Transverse colon (tissue), 4 donors: ENCODE data around the gene COPZ1. TPM values are rescaled to one million over a fixed set of nuclear protein-coding genes. Genes with fewer than 3 reads are reported as not detected.
A peak's percentile ranks its signal among the peaks of the same experiment; 100 is the strongest.

ENCODE experiments used
- DNase-seq: peaks from one replicate; pipeline ENCODE4 v3.0.0-alpha.2; 2019
- H3K27ac ChIP-seq, 4 donors: fragments of 200-600 bp; sonication (generic); 2 replicates each; pipeline ENCODE4 v1.5.1; 2016 to 2018; ENCODE audit warnings: inconsistent platforms in 4 of 4
- H3K27me3 ChIP-seq: fragments of 200-600 bp; sonication (generic); 2 replicates; pipeline ENCODE4 v1.5.1; 2017; ENCODE audit warnings: inconsistent platforms
- H3K36me3 ChIP-seq, 4 donors: fragments of 200-600 bp; sonication (generic); 2 replicates each; pipeline ENCODE4 v1.5.1; 2017 to 2019; ENCODE audit warnings: inconsistent platforms in 4 of 4
- H3K4me1 ChIP-seq, 4 donors: fragments of 200-600 bp; sonication (generic); 2 replicates each; pipeline ENCODE4 v1.5.1; 2017 to 2020; ENCODE audit warnings: inconsistent platforms in 4 of 4
- H3K4me3 ChIP-seq, 4 donors: fragments of 200-600 bp; sonication (generic); 1 replicate in 1 of 4; 2 replicates in 3 of 4; pipeline versions ENCODE4 v1.5.1 to v1.6.1; 2017 to 2019; ENCODE audit warnings: inconsistent platforms in 4 of 4
- H3K9me3 ChIP-seq, 2 donors: fragments of 200-600 bp; sonication (generic); 2 replicates each; pipeline ENCODE4 v1.5.1; 2017 to 2019; ENCODE audit warnings: inconsistent platforms in 2 of 2
- EP300 ChIP-seq: sonication (generic); formaldehyde crosslinking; IDR thresholded peaks from one replicate; pipeline ENCODE4 v1.6.1; 2017; ENCODE audit warnings: antibody characterized with exemption, low read depth
- POLR2A ChIP-seq: fragments of 450-650 bp; IDR thresholded peaks from one replicate; pipeline ENCODE4 v1.6.1; 2016; ENCODE audit warnings: antibody characterized with exemption, mild to moderate bottlenecking, moderate library complexity
- POLR2AphosphoS5 ChIP-seq, 3 donors: sonication (generic); formaldehyde crosslinking; IDR thresholded peaks; one replicate each; pipeline ENCODE4 v1.6.1; 2016; ENCODE audit warnings: antibody characterized with exemption in 3 of 3
- WGBS, 2 donors: methylation state at CpG; one replicate each; pipeline ENCODE4 v1.1.5; 2018; ENCODE audit warnings: low coverage in 1 of 2; 5-methylcytosine and 5-hydroxymethylcytosine counted together
- in situ Hi-C, 4 donors: fragments of 200-750 bp; cut with MboI; loops; one replicate each; pipeline versions ENCODE4 v1.15.0 to v1.15.1; 2017; ENCODE audit warnings: low sequenced_read_pairs in 3 of 4, low pct_ligation_motif_present in 1 of 4, low pct_unique_long_range_greater_than_20kb in 1 of 4
- intact Hi-C: fragments of 100-400 bp; cut with DNase I; formaldehyde crosslinking; loops from one replicate; pipeline ENCODE4 v1.15.1; 2023; ENCODE audit warnings: low total_unique reads
- total RNA-seq, 4 donors: library from RNA; depleted of rRNA; stranded (reverse); fragments of >200 nt; gene quantifications; one replicate each; pipeline ENCODE4 v1.1.0, GENCODE V29; 2016
- TF ChIP-seq, protein P1 (sequence below), 5 experiments: fragments of 200-600 bp in 3 of 5; fragments of 450-650 bp in 2 of 5; sonication (generic) in 3 of 5; IDR thresholded peaks; 1 replicate in 2 of 5; 2 replicates in 3 of 5; pipeline ENCODE4 v1.5.1; 2016 to 2017; ENCODE audit warnings: antibody characterized with exemption in 5 of 5, inconsistent platforms in 3 of 5, mild to moderate bottlenecking in 2 of 5, moderate library complexity in 1 of 5

Gene COPZ1
- total RNA-seq, 4 donors from 2014 or later = 25.8 to 79.6 (median 63.6) TPM

DNA sequence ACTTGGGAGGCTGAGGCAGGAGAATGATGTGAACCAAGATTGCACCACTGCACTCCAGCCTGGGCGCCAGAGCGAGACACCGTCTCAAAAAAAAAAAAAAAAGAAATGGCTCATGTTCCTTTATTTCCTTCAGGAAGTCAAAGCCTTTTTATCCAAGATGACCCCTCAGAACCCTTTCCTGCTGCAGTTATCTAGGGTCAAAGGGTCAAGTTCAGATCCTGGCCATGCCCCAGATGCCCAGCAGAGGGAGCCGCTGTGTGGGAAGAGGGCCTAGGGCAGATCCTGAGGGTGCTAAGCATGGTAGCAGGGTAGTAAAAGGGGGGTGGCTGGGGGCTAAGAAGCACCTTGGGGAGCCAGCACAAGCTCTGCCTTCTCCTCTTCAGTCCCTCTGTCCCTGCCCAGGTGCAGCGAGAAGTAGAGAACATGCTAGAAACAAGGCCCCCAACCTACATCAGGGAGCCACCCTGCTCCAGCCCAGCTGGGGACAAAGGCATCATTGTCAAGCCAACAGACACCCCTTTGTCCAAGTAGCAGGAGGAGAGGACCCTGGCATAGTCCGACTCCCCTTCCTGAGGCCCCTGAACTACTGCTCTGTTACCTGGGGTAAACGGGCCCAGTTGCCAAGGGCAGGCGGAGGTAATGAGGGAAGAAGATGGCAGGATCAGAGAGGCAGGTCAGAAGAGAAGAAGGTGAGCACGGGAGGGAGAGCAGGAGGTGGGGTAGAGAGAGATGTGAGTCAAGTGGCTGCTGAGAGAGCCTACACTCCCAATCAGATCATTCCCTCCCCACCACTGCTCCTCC, 30.6 kb upstream of the COPZ1 start:
- no peaks in the 10 kb centered on the region for H3K36me3 ChIP-seq
- intact Hi-C loops (loop anchor here (5.0 kb wide), 1 partner anchor 68 kb away; the partner anchor contains the start of gene GPR84), in situ Hi-C loops (loop anchor here in 1 of 4 donors (10.0 kb wide), 1 partner anchor 70 kb away; the partner anchor contains the start of gene GPR84)
- WGBS, 2 donors = 35 to 63% methylated on average over 6 to 9 of the region's 9 CpGs
- H3K4me3 ChIP-seq = no peak overlapping the region
- H3K27ac ChIP-seq = no peak overlapping the region
- H3K4me1 ChIP-seq = peaks cover 0 to 7% (median 0%) of the 10 kb centered on the region in 4 donors
- peak; percentile 75 for DNase-seq
- H3K27me3 ChIP-seq = peaks cover 10% of the 10 kb centered on the region
- no peaks in the 10 kb centered on the region for H3K9me3 ChIP-seq
- TF ChIP-seq, protein P1, sequence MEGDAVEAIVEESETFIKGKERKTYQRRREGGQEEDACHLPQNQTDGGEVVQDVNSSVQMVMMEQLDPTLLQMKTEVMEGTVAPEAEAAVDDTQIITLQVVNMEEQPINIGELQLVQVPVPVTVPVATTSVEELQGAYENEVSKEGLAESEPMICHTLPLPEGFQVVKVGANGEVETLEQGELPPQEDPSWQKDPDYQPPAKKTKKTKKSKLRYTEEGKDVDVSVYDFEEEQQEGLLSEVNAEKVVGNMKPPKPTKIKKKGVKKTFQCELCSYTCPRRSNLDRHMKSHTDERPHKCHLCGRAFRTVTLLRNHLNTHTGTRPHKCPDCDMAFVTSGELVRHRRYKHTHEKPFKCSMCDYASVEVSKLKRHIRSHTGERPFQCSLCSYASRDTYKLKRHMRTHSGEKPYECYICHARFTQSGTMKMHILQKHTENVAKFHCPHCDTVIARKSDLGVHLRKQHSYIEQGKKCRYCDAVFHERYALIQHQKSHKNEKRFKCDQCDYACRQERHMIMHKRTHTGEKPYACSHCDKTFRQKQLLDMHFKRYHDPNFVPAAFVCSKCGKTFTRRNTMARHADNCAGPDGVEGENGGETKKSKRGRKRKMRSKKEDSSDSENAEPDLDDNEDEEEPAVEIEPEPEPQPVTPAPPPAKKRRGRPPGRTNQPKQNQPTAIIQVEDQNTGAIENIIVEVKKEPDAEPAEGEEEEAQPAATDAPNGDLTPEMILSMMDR (IDR thresholded peaks at IDR 0.05) = peak; percentile 67 to 87 (median 80)
- no peak for TF ChIP-seq POLR2A

DNA sequence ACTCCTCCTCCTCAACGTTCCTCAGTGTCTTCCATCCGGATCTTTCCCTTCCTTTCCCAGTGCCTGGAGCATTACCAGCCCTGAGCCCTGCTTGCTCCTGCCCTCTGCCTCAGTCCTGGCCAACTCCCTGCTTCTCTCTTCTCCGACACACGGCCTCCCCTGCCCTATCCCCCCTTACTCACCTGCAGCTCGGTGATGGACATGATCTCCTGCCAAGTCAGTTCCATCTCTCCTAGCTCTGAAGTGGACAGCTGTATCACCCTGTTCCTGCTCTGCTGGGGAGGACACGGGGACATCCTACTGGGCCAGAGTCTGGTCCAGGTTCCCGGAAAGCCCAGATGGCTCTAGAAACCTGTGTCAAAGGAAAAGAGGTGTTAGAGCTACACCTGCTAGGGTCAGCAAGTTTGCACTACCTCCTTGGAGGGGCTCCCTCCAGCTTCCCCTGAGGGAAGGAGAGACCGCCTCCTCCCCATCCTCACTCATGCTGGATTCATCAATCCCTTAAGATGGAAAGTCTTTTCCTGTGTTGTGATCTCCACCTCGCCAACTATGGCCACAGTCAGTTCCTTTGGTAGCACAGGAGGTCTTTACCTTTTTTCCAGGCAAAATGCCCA, 29.9 kb upstream of the COPZ1 start:
- Histone ChIP-seq H3K9me3 (no peaks in the 10 kb centered on the region), H3K36me3 (no peaks in the 10 kb centered on the region), H3K4me3 (no peak overlapping the region), H3K27ac (no peak overlapping the region), H3K27me3 (peaks cover 17% of the 10 kb centered on the region), H3K4me1 (peaks cover 0 to 6% (median 0%) of the 10 kb centered on the region in 4 donors)
- TF ChIP-seq, protein P1 (IDR thresholded peaks at IDR 0.05) = no peak
- TF ChIP-seq POLR2AphosphoS5 (IDR thresholded peaks at IDR 0.05) (no peak), EP300 (no peak), POLR2A (no peak)
- DNase-seq = no peak
- 69 to 89% methylated on average over 8 to 9 of the region's 9 CpGs for WGBS, 2 donors
- in situ Hi-C loops (loop anchor here in 1 of 4 donors (10.0 kb wide), 1 partner anchor 70 kb away; the partner anchor contains the start of gene GPR84), intact Hi-C loops (loop anchor here (5.0 kb wide), 1 partner anchor 67 kb away; the partner anchor contains the start of gene GPR84)

GRCh38 chr12:54296393-54297099, 28.4 kb upstream of the COPZ1 start:
- Histone ChIP-seq H3K36me3 (no peaks in the 10 kb centered on the region), H3K4me3 (no peak overlapping the region), H3K9me3 (no peaks in the 10 kb centered on the region), H3K27ac (no peak overlapping the region), H3K27me3 (peaks cover 32% of the 10 kb centered on the region), H3K4me1 (peaks cover 7 to 18% (median 9%) of the 10 kb centered on the region in 4 donors)
- DNase-seq = no peak
- 83 to 100% methylated on average over 1 to 5 of the region's 5 CpGs for WGBS, 2 donors
- in situ Hi-C loops = loop anchor here in 1 of 4 donors (10.0 kb wide), 1 partner anchor 68 kb away; the partner anchor contains the start of gene GPR84
- intact Hi-C loops = no loop called here
- TF ChIP-seq POLR2A = no peak
- no peak for TF ChIP-seq POLR2AphosphoS5 (IDR thresholded peaks at IDR 0.05)
- TF ChIP-seq, protein P1 (IDR thresholded peaks at IDR 0.05) = no peak
- no peak for TF ChIP-seq EP300

- 88 to 91% methylated on average over 5 of the region's 5 CpGs for WGBS, 2 donors
- intact Hi-C loops (no loop called here), in situ Hi-C loops (loop anchor here in 1 of 4 donors (10.0 kb wide), 1 partner anchor 66 kb away; the partner anchor contains the start of gene GPR84)
- Histone ChIP-seq H3K27me3 (peaks cover 44% of the 10 kb centered on the region), H3K27ac (no peak overlapping the region), H3K9me3 (no peaks in the 10 kb centered on the region), H3K36me3 (no peaks in the 10 kb centered on the region), H3K4me3 (no peak overlapping the region), H3K4me1 (peaks cover 7 to 15% (median 9%) of the 10 kb centered on the region in 4 donors)
- no peak for TF ChIP-seq EP300
- no peak for TF ChIP-seq POLR2A
- TF ChIP-seq, protein P1 (IDR thresholded peaks at IDR 0.05) = no peak
- TF ChIP-seq POLR2AphosphoS5 (IDR thresholded peaks at IDR 0.05) = no peak
- no peak for DNase-seq
Measured at GRCh38 chr12:54298904-54299303, 26.0 kb upstream of the COPZ1 start.
